Smooth muscle cell (in vitro differentiated cells): ENCODE measurements around the gene KRTAP24-1. TPM values are rescaled to one million over a fixed set of nuclear protein-coding genes. Genes with fewer than 3 reads are reported as not detected.

Experiments used
- DNase-seq: peaks from one replicate; lab custom pipeline; 2025; ENCODE audit not compliant: unreplicated experiment; lab: John Stamatoyannopoulos, UW
- H2AFZ ChIP-seq: fragments of 200-600 bp; sonication (generic); 2 replicates; pipeline ENCODE4 v1.6.0; 2016; ENCODE audit warnings: antibody characterized with exemption, low read depth, mild to moderate bottlenecking
- H3F3A ChIP-seq: fragments of 200-600 bp; sonication (generic); 2 replicates; pipeline ENCODE4 v1.6.0; 2017; ENCODE audit warnings: antibody characterized with exemption, low read depth
- H3K27ac ChIP-seq: fragments of 200-600 bp; sonication (generic); 2 replicates; pipeline ENCODE4 v1.5.1; 2016; ENCODE audit warnings: low read depth, mild to moderate bottlenecking
- H3K27me3 ChIP-seq: fragments of 200-600 bp; sonication (generic); 2 replicates; pipeline ENCODE4 v1.6.1; 2016; ENCODE audit warnings: low read depth, mild to moderate bottlenecking
- H3K36me3 ChIP-seq: fragments of 200-600 bp; sonication (generic); 2 replicates; pipeline ENCODE4 v1.5.1; 2016; ENCODE audit warnings: low read depth
- H3K4me1 ChIP-seq: fragments of 200-600 bp; sonication (generic); 2 replicates; pipeline ENCODE4 v1.5.1; 2016; ENCODE audit warnings: low read depth
- H3K4me2 ChIP-seq: fragments of 200-600 bp; sonication (generic); 2 replicates; pipeline ENCODE4 v1.6.0; 2016; ENCODE audit warnings: mild to moderate bottlenecking
- H3K4me3 ChIP-seq: fragments of 200-600 bp; sonication (generic); 2 replicates; pipeline ENCODE4 v1.5.1; 2016; ENCODE audit warnings: mild to moderate bottlenecking
- H3K79me2 ChIP-seq: fragments of 200-600 bp; sonication (generic); 2 replicates; pipeline ENCODE4 v1.6.0; 2016; ENCODE audit warnings: low read depth, mild to moderate bottlenecking
- H3K9ac ChIP-seq: fragments of 200-600 bp; sonication (generic); 2 replicates; pipeline ENCODE4 v1.6.0; 2016; ENCODE audit warnings: low read depth
- H3K9me3 ChIP-seq: fragments of 200-600 bp; sonication (generic); replicated peaks from 2 replicates; pipeline ENCODE4 v1.5.1; 2016; ENCODE audit warnings: low read depth
- H4K20me1 ChIP-seq: fragments of 200-600 bp; sonication (generic); 2 replicates; pipeline ENCODE4 v1.6.0; 2016; ENCODE audit warnings: low read depth
- CTCF ChIP-seq: fragments of 200-600 bp; sonication (generic); IDR thresholded peaks from 2 replicates; pipeline ENCODE4 v1.5.1; 2017; ENCODE audit warnings: borderline replicate concordance, mild to moderate bottlenecking, antibody characterized with exemption; ENCODE audit not compliant: insufficient read depth, poor library complexity, severe bottlenecking
- WGBS: methylation state at CpG from one replicate; pipeline ENCODE4 v1.1.7; 2016; ENCODE audit warnings: low lambda C conversion rate; 5-methylcytosine and 5-hydroxymethylcytosine counted together
- polyA plus RNA-seq: library from polyadenylated mRNA; unstranded; fragments of >200 nt; fragmentation: Nextera tagmentation; extraction: Ambion mirVana; gene quantifications from 2 replicates; pipeline ENCODE4 v1.2.1, GENCODE V29; 2016
- total RNA-seq: library from RNA; depleted of rRNA; stranded (reverse); fragments of >200 nt; gene quantifications from 2 replicates; pipeline ENCODE4 v1.2.3, GENCODE V29; 2014

The KRTAP24-1 gene
- total RNA-seq (not detected in 2 replicates), polyA plus RNA-seq (not detected in 2 replicates)

DNA sequence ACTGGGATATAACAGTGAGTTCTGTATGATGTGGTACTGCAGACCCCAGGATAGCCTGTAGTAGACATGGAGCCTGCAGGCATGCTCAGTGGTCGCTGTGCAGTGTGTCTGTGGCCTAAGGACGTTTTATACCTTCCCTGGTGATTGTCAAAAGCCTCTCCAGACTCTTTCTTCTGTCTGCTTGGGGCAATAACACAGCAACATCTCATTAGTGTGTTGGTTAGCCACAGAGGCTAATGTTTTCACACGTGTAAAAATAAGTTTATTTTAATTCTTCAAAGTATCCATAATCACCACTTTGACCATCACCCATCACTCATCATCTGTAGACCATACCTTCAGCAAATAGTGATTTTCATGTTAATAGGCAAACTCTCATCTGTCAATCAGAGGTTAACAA is at the start of gene KRTAP24-1:
Gene KRTAP24-1, minus strand, starts transcription at position 101 of the 400 bp plus-strand sequence. Its CDS starts 18 bp downstream, at position 83.
- H3K79me2 ChIP-seq, result no peaks in the 10 kb centered on the region
- no peak within 1 kb of the TSS for H3K27ac ChIP-seq
- no peaks in the 10 kb centered on the region for H3K4me1 ChIP-seq
- H4K20me1 ChIP-seq, result no peaks in the 10 kb centered on the region
- H3F3A ChIP-seq, result no peaks in the 10 kb centered on the region
- no peak within 1 kb of the TSS for H3K9ac ChIP-seq
- no peaks in the 10 kb centered on the region for H3K9me3 ChIP-seq
- DNase-seq, result no peak
- H3K36me3 ChIP-seq, result no peaks in the 10 kb centered on the region
- H3K4me2 ChIP-seq, result no peak within 1 kb of the TSS
- no peak for TF ChIP-seq CTCF
- no peaks in the 10 kb centered on the region for H3K27me3 ChIP-seq
- no peak within 1 kb of the TSS for H2AFZ ChIP-seq
- 57% methylated on average over 3 of the region's 3 CpGs for WGBS
- no peak within 1 kb of the TSS for H3K4me3 ChIP-seq

- Histone ChIP-seq H3K4me2 (no peak overlapping the region), H2AFZ (no peak overlapping the region)
- no peak for TF ChIP-seq CTCF
These were observed 46.6 kb upstream of the KRTAP24-1 start for GRCh38 chr21:30329203-30329875.

DNA sequence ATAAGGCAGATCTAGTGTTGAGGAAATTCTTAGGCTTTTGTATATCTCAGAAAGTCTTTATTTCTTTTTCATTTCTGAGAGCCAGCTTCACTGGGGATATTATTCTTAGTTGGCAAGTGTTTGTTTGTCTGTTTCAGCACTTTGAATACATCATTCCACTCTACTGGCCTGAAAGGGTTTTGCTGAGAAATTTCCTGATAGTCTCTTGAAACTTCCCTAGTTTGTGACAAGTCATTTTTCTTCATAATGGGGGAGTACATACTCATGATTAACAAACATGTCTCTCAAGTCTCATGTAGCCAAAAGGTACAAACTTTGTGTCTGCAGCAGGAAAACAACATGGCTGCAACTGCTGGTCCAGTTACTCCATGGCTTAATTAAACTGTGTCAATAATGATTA is 43.6 kb upstream of the KRTAP24-1 start:
- no peak for DNase-seq
- no peaks in the 10 kb centered on the region for H3K9me3 ChIP-seq
- H3K4me1 ChIP-seq, result no peaks in the 10 kb centered on the region
- no peaks in the 10 kb centered on the region for H3F3A ChIP-seq
- H3K27me3 ChIP-seq, result no peaks in the 10 kb centered on the region
- TF ChIP-seq CTCF, result no peak
- no peaks in the 10 kb centered on the region for H3K36me3 ChIP-seq
- no peak overlapping the region for H3K4me3 ChIP-seq
- no peaks in the 10 kb centered on the region for H4K20me1 ChIP-seq
- no peak overlapping the region for H2AFZ ChIP-seq
- H3K79me2 ChIP-seq, result no peaks in the 10 kb centered on the region
- H3K9ac ChIP-seq, result no peak overlapping the region
- no peak overlapping the region for H3K4me2 ChIP-seq
- no peak overlapping the region for H3K27ac ChIP-seq

More at GRCh38 chr21:30329203-30329875, 46.6 kb upstream of the KRTAP24-1 start:
- Histone ChIP-seq H3K79me2 (no peaks in the 10 kb centered on the region), H3K36me3 (no peaks in the 10 kb centered on the region), H3K27me3 (no peaks in the 10 kb centered on the region), H3K4me3 (no peak overlapping the region), H3K4me1 (no peaks in the 10 kb centered on the region), H4K20me1 (no peaks in the 10 kb centered on the region), H3K27ac (no peak overlapping the region), H3K9me3 (no peaks in the 10 kb centered on the region), H3K9ac (no peak overlapping the region), H3F3A (no peaks in the 10 kb centered on the region)
- no peak for DNase-seq
- 74% methylated on average over 4 of the region's 4 CpGs for WGBS

GRCh38 chr21:30320215-30320614 is 37.5 kb upstream of the KRTAP24-1 start, which contains the start of gene KRTAP26-1:
KRTAP26-1 (minus strand) TSS chr21:30320315; CDS start chr21:30320035, 280 bp downstream.
- Histone ChIP-seq H4K20me1 (no peaks in the 10 kb centered on the region), H2AFZ (no peak within 1 kb of the TSS), H3K79me2 (no peaks in the 10 kb centered on the region), H3K4me1 (no peaks in the 10 kb centered on the region), H3K4me2 (no peak within 1 kb of the TSS), H3K4me3 (no peak within 1 kb of the TSS), H3K9me3 (no peaks in the 10 kb centered on the region), H3K27me3 (no peaks in the 10 kb centered on the region), H3K36me3 (no peaks in the 10 kb centered on the region), H3F3A (no peaks in the 10 kb centered on the region), H3K9ac (no peak within 1 kb of the TSS), H3K27ac (no peak within 1 kb of the TSS)
- WGBS, result 95% methylated on average over 2 of the region's 2 CpGs
- no peak for TF ChIP-seq CTCF
- DNase-seq, result no peak
